HepG2 (cell line): Measurements from ENCODE around the gene WDR35. TPM values are rescaled to one million over a fixed set of nuclear protein-coding genes. Genes with fewer than 3 reads are reported as not detected.

ENCODE experiments used
- ATF4 ChIP-seq, 2 experiments: fragments of 450-650 bp in 1 of 2; sonication (generic) in 1 of 2; formaldehyde crosslinking; IDR thresholded peaks; 2 replicates each; pipeline versions ENCODE4 v1.5.0 to v1.8.0; 2020 to 2022; ENCODE audit warnings: mild to moderate bottlenecking in 1 of 2, missing genetic modification reagents in 1 of 2
- CC2D1A ChIP-seq: sonication (generic); formaldehyde crosslinking; IDR thresholded peaks from 2 replicates; pipeline ENCODE4 v1.8.1; 2023; ENCODE audit warnings: mild to moderate bottlenecking, missing genetic modification reagents
- CREB1 ChIP-seq, 2 experiments: fragments of 450-650 bp in 1 of 2; IDR thresholded peaks; 2 replicates each; pipeline ENCODE4 v1.6.1; 2016 to 2017; ENCODE audit warnings: control low read depth in 1 of 2, mild to moderate bottlenecking in 1 of 2, missing compliant biosample characterization in 1 of 2, missing genetic modification characterization in 1 of 2
- DMTF1 ChIP-seq: sonication (generic); formaldehyde crosslinking; IDR thresholded peaks from 2 replicates; pipeline ENCODE4 v1.4.0; 2020; ENCODE audit warnings: mild to moderate bottlenecking, missing genetic modification reagents
- FOXK2 ChIP-seq: fragments of 450-650 bp; IDR thresholded peaks from 2 replicates; pipeline ENCODE4 v1.6.1; 2016
- GZF1 ChIP-seq: sonication (generic); formaldehyde crosslinking; IDR thresholded peaks from 2 replicates; pipeline ENCODE4 v1.5.1; 2020; ENCODE audit warnings: mild to moderate bottlenecking, missing genetic modification reagents
- HDAC1 ChIP-seq: sonication (generic); formaldehyde crosslinking; IDR thresholded peaks from 2 replicates; pipeline ENCODE4 v1.5.1; 2020; ENCODE audit warnings: mild to moderate bottlenecking, missing genetic modification reagents
- HMGA1 ChIP-seq: sonication (generic); formaldehyde crosslinking; conservative IDR thresholded peaks from 2 replicates; pipeline ENCODE4 v1.4.0; 2020; ENCODE audit warnings: missing genetic modification reagents
- HNF4G ChIP-seq, 2 experiments: sonication (generic) in 1 of 2; formaldehyde crosslinking in 1 of 2; IDR thresholded peaks; 2 replicates each; pipeline versions ENCODE4 v1.4.0 to v1.6.1; 2011 to 2020; ENCODE audit warnings: borderline replicate concordance in 2 of 2, low read depth in 2 of 2, mild to moderate bottlenecking in 2 of 2, low read length in 1 of 2, missing genetic modification reagents in 1 of 2, moderate library complexity in 1 of 2
- KDM4B ChIP-seq: sonication (generic); formaldehyde crosslinking; IDR thresholded peaks from 2 replicates; pipeline ENCODE4 v1.4.0; 2020; ENCODE audit warnings: missing genetic modification reagents
- MIXL1 ChIP-seq: IDR thresholded peaks from 2 replicates; pipeline ENCODE4 v1.6.1; 2016
- NCOA5 ChIP-seq: sonication (generic); formaldehyde crosslinking; IDR thresholded peaks from 2 replicates; pipeline ENCODE4 v1.4.0; 2020; ENCODE audit warnings: missing genetic modification reagents
- NFE2 ChIP-seq: sonication (generic); formaldehyde crosslinking; IDR thresholded peaks from 2 replicates; pipeline ENCODE4 v1.4.0; 2020; ENCODE audit warnings: missing genetic modification reagents
- NR2F1 ChIP-seq, 2 experiments: fragments of 450-650 bp in 1 of 2; formaldehyde crosslinking in 1 of 2; IDR thresholded peaks; 2 replicates each; pipeline versions ENCODE4 v1.5.0 to v1.6.1; 2016 to 2020; ENCODE audit warnings: mild to moderate bottlenecking in 1 of 2, missing compliant biosample characterization in 1 of 2, missing genetic modification reagents in 1 of 2, moderate library complexity in 1 of 2
- NR2F6 ChIP-seq, 2 experiments: IDR thresholded peaks; 2 replicates each; pipeline ENCODE4 v1.6.1; 2016; ENCODE audit warnings: antibody characterized with exemption in 1 of 2, mild to moderate bottlenecking in 1 of 2
- PAWR ChIP-seq: sonication (generic); formaldehyde crosslinking; IDR thresholded peaks from 2 replicates; pipeline ENCODE4 v1.4.0; 2020; ENCODE audit warnings: missing genetic modification reagents, mild to moderate bottlenecking, borderline replicate concordance
- PHF5A ChIP-seq: IDR thresholded peaks from one replicate; pipeline ENCODE4 v1.6.1; 2018; ENCODE audit warnings: low read depth, missing genetic modification reagents; ENCODE audit not compliant: unreplicated experiment
- PLSCR1 ChIP-seq: sonication (generic); formaldehyde crosslinking; IDR thresholded peaks from 2 replicates; pipeline ENCODE4 v1.5.0; 2020; ENCODE audit warnings: missing genetic modification reagents, mild to moderate bottlenecking, borderline replicate concordance
- ZFP1 ChIP-seq: IDR thresholded peaks from 2 replicates; pipeline ENCODE4 v1.6.1; 2016
- ZNF230 ChIP-seq: sonication (generic); formaldehyde crosslinking; IDR thresholded peaks from 2 replicates; pipeline ENCODE4 v1.4.0; 2020; ENCODE audit warnings: mild to moderate bottlenecking, missing genetic modification reagents
- ZNF234 ChIP-seq: sonication (generic); formaldehyde crosslinking; conservative IDR thresholded peaks from 2 replicates; pipeline ENCODE4 v1.5.1; 2020; ENCODE audit warnings: mild to moderate bottlenecking, missing genetic modification reagents
- ZNF496 ChIP-seq: sonication (generic); formaldehyde crosslinking; IDR thresholded peaks from 2 replicates; pipeline ENCODE4 v1.8.1; 2023; ENCODE audit warnings: mild to moderate bottlenecking, moderate library complexity, missing genetic modification reagents; ENCODE audit not compliant: insufficient replicate concordance
- ZNF547 ChIP-seq: sonication (generic); formaldehyde crosslinking; IDR thresholded peaks from 2 replicates; pipeline ENCODE4 v1.5.1; 2020; ENCODE audit warnings: mild to moderate bottlenecking, missing genetic modification reagents
- ZNF672 ChIP-seq: sonication (generic); formaldehyde crosslinking; IDR thresholded peaks from 2 replicates; pipeline ENCODE4 v1.8.1; 2022; ENCODE audit warnings: missing genetic modification reagents
- ZNF75D ChIP-seq: sonication (generic); formaldehyde crosslinking; IDR thresholded peaks from 2 replicates; pipeline ENCODE4 v1.8.1; 2023; ENCODE audit warnings: missing genetic modification reagents, mild to moderate bottlenecking, borderline replicate concordance
- ZNF839 ChIP-seq: sonication (generic); formaldehyde crosslinking; IDR thresholded peaks from 2 replicates; pipeline ENCODE4 v1.4.0; 2020; ENCODE audit warnings: missing genetic modification reagents, mild to moderate bottlenecking, borderline replicate concordance
- polyA plus RNA-seq, 8 experiments: library from polyadenylated mRNA; depleted of rRNA in 3 of 8; stranded (reverse) in 7 of 8; unstranded in 1 of 8; fragments of >200 nt; fragmentation: Illumina TruSeq in 4 of 8; extraction: Trizol in 4 of 8; gene quantifications; 2 replicates each; pipeline versions ENCODE4 v1.2.1 to v1.2.3, GENCODE V29; 2011 to 2016; ENCODE audit warnings: low read depth in 4 of 8, missing spikeins in 1 of 8, mixed read lengths in 1 of 8; ENCODE audit not compliant: insufficient read depth in 1 of 8
- total RNA-seq, 5 experiments: library from RNA; depleted of rRNA; stranded (reverse); fragments of >200 nt; fragmentation: Illumina TruSeq; extraction: Trizol; gene quantifications; 2 replicates each; pipeline ENCODE4 v1.2.3, GENCODE V29; 2016; ENCODE audit warnings: low read depth in 1 of 5
- TF ChIP-seq, protein P1 (sequence below): sonication (generic); formaldehyde crosslinking; IDR thresholded peaks from 2 replicates; pipeline ENCODE4 v1.5.0; 2020; ENCODE audit warnings: missing genetic modification reagents

WDR35 gene
- total and polyA plus RNA-seq, 2 of the 13 experiments (the other 11 are each of a cell fraction or from before 2014, with no cell fraction given) = 11.1 to 19.6 TPM

DNA sequence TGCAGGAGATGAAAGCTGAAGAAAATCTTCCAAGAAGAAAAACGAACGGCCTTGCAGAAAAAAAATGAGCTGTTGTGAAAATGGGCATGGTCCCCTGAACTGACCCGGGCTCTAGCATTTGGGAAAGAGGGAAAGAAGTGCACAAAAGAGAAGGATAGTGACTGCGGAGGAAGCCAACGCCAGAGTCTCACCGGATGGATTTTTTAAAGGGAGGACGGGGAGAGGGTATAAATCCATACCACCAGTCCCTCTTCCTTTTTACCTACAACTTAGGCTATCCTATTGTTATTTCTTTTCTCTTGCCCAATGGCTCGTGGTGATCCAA lies 601 bp downstream of the WDR35 start (continued):
- peak; percentile 26; the same call in 1 of the 2 replicates for TF ChIP-seq ZNF230 (CRISPR knock-in tag)
- TF ChIP-seq GZF1 (CRISPR knock-in tag) = no peak
- no peak for TF ChIP-seq CC2D1A (CRISPR knock-in tag)
- TF ChIP-seq ZNF547 (CRISPR knock-in tag) = no peak
- TF ChIP-seq ATF4 (CRISPR knock-in tag; IDR thresholded peaks at IDR 0.05) = no peak
- no peak for TF ChIP-seq ZNF839 (CRISPR knock-in tag)
- TF ChIP-seq NR2F6 (IDR thresholded peaks at IDR 0.05) = no peak
- TF ChIP-seq NR2F6 (CRISPR knock-in tag; IDR thresholded peaks at IDR 0.05) = no peak
- TF ChIP-seq KDM4B (CRISPR knock-in tag) = no peak
- no peak for TF ChIP-seq HDAC1 (CRISPR knock-in tag)
- 0 out of 2 replicates have a peak, but pooled peaks have one; percentile 3 for TF ChIP-seq ZNF234 (CRISPR knock-in tag)
- no peak for TF ChIP-seq HMGA1
- no peak for TF ChIP-seq ZFP1
- TF ChIP-seq NCOA5 (CRISPR knock-in tag) = no peak
- TF ChIP-seq FOXK2 = 0 out of 2 replicates have a peak, but pooled peaks have one; percentile 16
- no peak for TF ChIP-seq ZNF75D (CRISPR knock-in tag)
- TF ChIP-seq ZNF496 (CRISPR knock-in tag) = no peak
- no peak for TF ChIP-seq NR2F1 (CRISPR knock-in tag; IDR thresholded peaks at IDR 0.05)
- no peak for TF ChIP-seq MIXL1 (CRISPR knock-in tag)
- no peak for TF ChIP-seq HNF4G (IDR thresholded peaks at IDR 0.05; ENCODE audit: borderline replicate concordance, low read depth, low read length)
- TF ChIP-seq HNF4G (CRISPR knock-in tag; IDR thresholded peaks at IDR 0.05; ENCODE audit: borderline replicate concordance, low read depth) = no peak
- TF ChIP-seq PLSCR1 = no peak
- TF ChIP-seq PHF5A = no peak
- 0 out of 2 replicates have a peak, but pooled peaks have one; percentile 4 for TF ChIP-seq PAWR (CRISPR knock-in tag)
- no peak for TF ChIP-seq CREB1 (IDR thresholded peaks at IDR 0.05)
- no peak for TF ChIP-seq CREB1 (CRISPR knock-in tag; IDR thresholded peaks at IDR 0.05)
- TF ChIP-seq DMTF1 (CRISPR knock-in tag) = no peak
- TF ChIP-seq ZNF672 = no peak
- TF ChIP-seq, protein P1, sequence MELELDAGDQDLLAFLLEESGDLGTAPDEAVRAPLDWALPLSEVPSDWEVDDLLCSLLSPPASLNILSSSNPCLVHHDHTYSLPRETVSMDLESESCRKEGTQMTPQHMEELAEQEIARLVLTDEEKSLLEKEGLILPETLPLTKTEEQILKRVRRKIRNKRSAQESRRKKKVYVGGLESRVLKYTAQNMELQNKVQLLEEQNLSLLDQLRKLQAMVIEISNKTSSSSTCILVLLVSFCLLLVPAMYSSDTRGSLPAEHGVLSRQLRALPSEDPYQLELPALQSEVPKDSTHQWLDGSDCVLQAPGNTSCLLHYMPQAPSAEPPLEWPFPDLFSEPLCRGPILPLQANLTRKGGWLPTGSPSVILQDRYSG (CRISPR knock-in tag) = no peak
- TF ChIP-seq NFE2 (CRISPR knock-in tag) = no peak
